HG03064 (cell line): ENCODE measurements around the gene SLC41A2.
"Not testable (repeated sequence)": the region's sequence is repeated elsewhere in the genome, so short reads cannot be mapped to it uniquely, and the experiment has no call there.

Experiments used
- ATAC-seq: cut with Tn5 transposase; IDR thresholded peaks from one replicate; pipeline ENCODE4 v1.9.1; 2021; ENCODE audit warnings: low read depth; ENCODE audit not compliant: unreplicated experiment

SLC41A2 gene

GRCh38 chr12:104958001-104958804, at the start of gene SLC41A2:
Gene SLC41A2 (minus strand): TSS chr12:104958290. CDS start chr12:104928527, 29,763 bp downstream.
- ATAC-seq, result peak; percentile 66

GRCh38 chr12:105001476-105001875, 43.4 kb upstream of the SLC41A2 start:
- no peak for ATAC-seq

GRCh38 chr12:104999347-104999685, 41.2 kb upstream of the SLC41A2 start:
- no peak for ATAC-seq

GRCh38 chr12:104998423-104999346, 40.6 kb upstream of the SLC41A2 start:
- no peak for ATAC-seq

GRCh38 chr12:104997541-104997940, 39.5 kb upstream of the SLC41A2 start:
- no peak for ATAC-seq

GRCh38 chr12:104994336-104994735, 36.2 kb upstream of the SLC41A2 start:
- ATAC-seq, result no peak

- no peak for ATAC-seq
Observed at GRCh38 chr12:104991565-104992128, 33.6 kb upstream of the SLC41A2 start.

GRCh38 chr12:104990950-104991349, 32.9 kb upstream of the SLC41A2 start:
- no peak for ATAC-seq

GRCh38 chr12:104986022-104986941, 28.2 kb upstream of the SLC41A2 start, which contains the start of gene NOPCHAP1:
Gene NOPCHAP1 (plus strand): TSS chr12:104986316. CDS start chr12:104986353, 37 bp downstream.
- ATAC-seq, result peak; percentile 93

GRCh38 chr12:104985206-104985605, 27.1 kb upstream of the SLC41A2 start:
- no peak for ATAC-seq

- not testable (repeated sequence) for ATAC-seq
Observed at GRCh38 chr12:104977688-104978087, 19.6 kb upstream of the SLC41A2 start.

- no peak for ATAC-seq
Observed at GRCh38 chr12:104976703-104977102, 18.6 kb upstream of the SLC41A2 start.

- ATAC-seq, result no peak
Observed at GRCh38 chr12:104975587-104976343, 17.7 kb upstream of the SLC41A2 start.

- ATAC-seq, result peak; percentile 95
Observed at GRCh38 chr12:104974626-104975290, 16.7 kb upstream of the SLC41A2 start.

GRCh38 chr12:104973250-104973649, 15.2 kb upstream of the SLC41A2 start:
- no peak for ATAC-seq

GRCh38 chr12:104971306-104971705, 13.2 kb upstream of the SLC41A2 start:
- ATAC-seq, result no peak

- no peak for ATAC-seq
Observed at GRCh38 chr12:104969343-104969742, 11.3 kb upstream of the SLC41A2 start.

- peak; percentile 69 for ATAC-seq
Observed at GRCh38 chr12:104966677-104967076, 8.6 kb upstream of the SLC41A2 start.

- no peak for ATAC-seq
Observed at GRCh38 chr12:104964856-104965205, 6.7 kb upstream of the SLC41A2 start.
